LNCAP (cell line): Measurements from ENCODE around the gene ITPR1.

Experiments
- CTCF ChIP-seq: fragments of 450-650 bp; IDR thresholded peaks from 2 replicates; pipeline ENCODE4 v1.5.1; 2017; ENCODE audit warnings: mild to moderate bottlenecking

ITPR1 gene

GRCh38 chr3:4493941-4494894, 1.1 kb downstream of the ITPR1 start:
- no peak for TF ChIP-seq CTCF

- TF ChIP-seq CTCF: no peak
Observed at GRCh38 chr3:4494895-4495264, 1.7 kb downstream of the ITPR1 start.

GRCh38 chr3:4495294-4496086, 2.3 kb downstream of the ITPR1 start:
- no peak for TF ChIP-seq CTCF

GRCh38 chr3:4496087-4496452, 2.9 kb downstream of the ITPR1 start:
- no peak for TF ChIP-seq CTCF

- no peak for TF ChIP-seq CTCF
Observed at GRCh38 chr3:4497005-4497692, 4.0 kb downstream of the ITPR1 start.

GRCh38 chr3:4497843-4498324, 4.7 kb downstream of the ITPR1 start:
- TF ChIP-seq CTCF: no peak

GRCh38 chr3:4498446-4498845, 5.3 kb downstream of the ITPR1 start:
- no peak for TF ChIP-seq CTCF
